ENCODE results near the gene GRPEL1.

The GRPEL1 gene

GRCh38 chr4:7055990-7056325 is 11.9 kb downstream of the GRPEL1 start:
- TF ChIP-seq POLR2AphosphoS5 (IDR thresholded peaks at IDR 0.05; ENCODE audit: low read depth), result no peak
- H3K4me3 ChIP-seq (replicated peaks; ENCODE audit: insufficient read depth, low read length), result no peak overlapping the region
- H3K27me3 ChIP-seq (ENCODE audit: insufficient read depth, poor library complexity, severe bottlenecking), result no peaks in the 10 kb centered on the region
- H3K27ac ChIP-seq (replicated peaks), result no peak overlapping the region
- DNase-seq (ENCODE audit: low read depth in 1 of 2, low spot score in 1 of 2), result no peak

- TF ChIP-seq SPI1 (IDR thresholded peaks at IDR 0.05; ENCODE audit: borderline replicate concordance, low read depth), result peak; percentile 65
- no peak for TF ChIP-seq REST (IDR thresholded peaks at IDR 0.05; ENCODE audit: insufficient replicate concordance, low read depth)
- TF ChIP-seq GABPA (IDR thresholded peaks at IDR 0.05; ENCODE audit: low read depth), result no peak
Measured at GRCh38 chr4:7055111-7055989, 12.5 kb downstream of the GRPEL1 start.

GRCh38 chr4:7054106-7054880 is 13.6 kb downstream of the GRPEL1 start:
- Histone ChIP-seq H3K4me3 (replicated peaks; ENCODE audit: insufficient read depth, low read length) (no peak overlapping the region), H3K27ac (replicated peaks) (no peak overlapping the region), H3K27me3 (ENCODE audit: insufficient read depth, poor library complexity, severe bottlenecking) (no peaks in the 10 kb centered on the region)
- no peak for DNase-seq (ENCODE audit: low read depth in 1 of 2, low spot score in 1 of 2)
- TF ChIP-seq POLR2AphosphoS5 (IDR thresholded peaks at IDR 0.05; ENCODE audit: low read depth) (no peak), REST (IDR thresholded peaks at IDR 0.05; ENCODE audit: insufficient replicate concordance, low read depth) (no peak), SPI1 (IDR thresholded peaks at IDR 0.05; ENCODE audit: borderline replicate concordance, low read depth) (no peak), GABPA (IDR thresholded peaks at IDR 0.05; ENCODE audit: low read depth) (no peak), CTCF (IDR thresholded peaks at IDR 0.05; ENCODE audit: insufficient read depth, low read length) (no peak)

More at GRCh38 chr4:7055111-7055989, 12.5 kb downstream of the GRPEL1 start:
- Histone ChIP-seq H3K4me3 (replicated peaks; ENCODE audit: insufficient read depth, low read length) (no peak overlapping the region), H3K27me3 (ENCODE audit: insufficient read depth, poor library complexity, severe bottlenecking) (no peaks in the 10 kb centered on the region), H3K27ac (replicated peaks) (no peak overlapping the region)
- no peak for DNase-seq (ENCODE audit: low read depth in 1 of 2, low spot score in 1 of 2)

GRCh38 chr4:7052923-7053715 is 14.7 kb downstream of the GRPEL1 start:
- H3K4me3 ChIP-seq (replicated peaks; ENCODE audit: insufficient read depth, low read length), result no peak overlapping the region
- no peaks in the 10 kb centered on the region for H3K27me3 ChIP-seq (ENCODE audit: insufficient read depth, poor library complexity, severe bottlenecking)
- peak; percentile 79 for TF ChIP-seq POLR2AphosphoS5 (IDR thresholded peaks at IDR 0.05; ENCODE audit: low read depth)
- TF ChIP-seq GABPA (IDR thresholded peaks at IDR 0.05; ENCODE audit: low read depth), result no peak
- no peak for TF ChIP-seq CTCF (IDR thresholded peaks at IDR 0.05; ENCODE audit: insufficient read depth, low read length)
- TF ChIP-seq REST (IDR thresholded peaks at IDR 0.05; ENCODE audit: insufficient replicate concordance, low read depth), result no peak
- TF ChIP-seq SPI1 (IDR thresholded peaks at IDR 0.05; ENCODE audit: borderline replicate concordance, low read depth), result peak; percentile 70; the same call in 1 of the 2 replicates
- peak; percentile 75 to 96 for DNase-seq (ENCODE audit: low read depth in 1 of 2, low spot score in 1 of 2)
- H3K27ac ChIP-seq (replicated peaks), result peak overlapping the region; percentile 71

Measured in HL-60 (cell line).